ENCODE data around the gene SHROOM4.

Gene SHROOM4

DNA sequence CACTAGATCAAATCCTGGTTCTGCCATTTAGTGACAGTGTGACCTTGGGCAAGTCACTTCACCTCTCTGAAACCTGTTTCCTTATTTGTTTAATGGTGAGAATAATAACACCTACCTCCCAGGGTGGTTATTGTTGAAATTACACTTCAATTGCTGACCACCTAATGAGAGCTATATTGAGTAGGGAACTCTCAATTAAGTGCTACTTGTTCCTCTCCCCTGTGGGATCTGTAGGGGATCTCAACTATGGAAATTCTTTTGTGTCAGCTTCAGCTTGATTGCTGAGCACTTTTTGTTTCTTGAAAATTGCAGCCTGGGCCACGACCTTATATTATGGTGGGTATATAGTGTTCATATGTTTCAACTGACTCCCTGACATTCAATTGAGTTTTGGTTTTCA is 102.1 kb downstream of the SHROOM4 start:
- no peak for DNase-seq (ENCODE audit: low spot score)

DNA sequence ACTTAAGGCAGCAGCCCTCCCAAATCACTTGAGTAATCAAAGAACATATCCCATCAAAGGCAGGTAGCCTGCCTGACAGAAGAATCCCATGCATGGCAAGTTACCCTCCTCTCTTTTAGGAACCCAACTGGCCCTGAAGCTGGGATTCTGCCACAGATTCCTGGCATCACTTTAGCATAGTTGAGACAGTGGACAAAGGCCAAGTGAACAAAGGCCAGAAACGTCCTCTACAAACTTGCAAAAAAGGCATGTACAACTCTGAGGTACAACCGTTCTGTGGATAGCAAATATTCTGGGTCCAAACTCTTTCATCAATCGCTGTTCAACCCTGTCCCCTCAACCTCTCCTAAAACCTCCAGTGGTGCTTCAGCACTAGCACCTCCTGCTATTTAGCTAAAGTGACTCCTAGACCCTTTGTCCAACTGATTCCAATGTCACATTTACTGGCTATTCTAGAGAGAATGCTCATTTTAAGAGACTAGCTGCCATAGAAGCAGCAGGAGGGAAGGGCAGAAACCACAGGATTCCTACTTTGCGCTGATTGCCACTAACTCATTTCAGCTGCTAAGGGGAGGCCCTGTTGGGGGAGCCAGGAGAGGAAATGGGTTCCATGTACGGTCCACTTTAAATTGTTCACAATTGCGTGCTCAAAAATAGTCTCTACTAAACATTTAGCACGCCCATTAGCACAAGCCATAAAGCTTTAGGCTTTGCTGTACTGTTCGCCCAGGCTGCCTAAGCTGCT is 105.9 kb downstream of the SHROOM4 start:
- no peak for DNase-seq (ENCODE audit: low spot score)

DNA sequence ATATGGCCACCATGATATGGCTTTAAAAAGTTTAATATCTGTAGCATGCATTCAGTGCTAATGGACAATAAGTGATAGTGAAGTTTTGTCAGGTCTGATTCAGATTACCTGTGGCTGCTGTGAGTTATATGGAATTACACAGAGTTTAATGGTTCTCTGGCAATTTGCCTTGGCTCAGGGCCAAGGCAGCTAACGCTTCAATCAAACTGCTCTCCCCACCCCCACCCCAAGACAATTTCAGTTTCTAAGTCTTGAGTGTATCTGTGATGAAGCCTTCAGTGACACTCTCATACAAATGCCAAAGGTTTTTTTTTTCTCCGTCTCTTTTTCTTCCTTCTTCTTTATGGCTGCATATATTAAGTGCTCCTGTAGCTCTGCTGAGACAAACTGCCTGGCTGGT is 106.6 kb downstream of the SHROOM4 start:
- DNase-seq (ENCODE audit: low spot score): no peak

DNA sequence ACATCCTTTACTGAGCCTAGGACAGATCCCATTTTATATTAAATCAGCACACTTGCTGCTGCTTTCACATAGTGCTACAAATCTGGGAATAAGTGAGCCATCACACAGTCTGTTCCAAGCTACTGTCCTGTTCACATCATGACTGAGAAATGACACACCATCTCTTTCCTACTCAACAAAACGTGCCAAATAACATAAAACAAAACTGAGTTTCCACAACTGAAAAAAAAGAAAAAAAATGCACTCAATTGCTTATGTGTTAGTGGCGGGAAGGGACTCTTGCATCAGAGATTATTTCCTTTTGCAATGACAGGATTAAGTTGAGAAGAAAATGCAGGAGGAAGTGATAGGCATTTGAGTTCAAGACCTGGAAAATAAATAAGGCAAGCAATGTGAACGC is 109.0 kb downstream of the SHROOM4 start:
- DNase-seq (ENCODE audit: low spot score): no peak

DNA sequence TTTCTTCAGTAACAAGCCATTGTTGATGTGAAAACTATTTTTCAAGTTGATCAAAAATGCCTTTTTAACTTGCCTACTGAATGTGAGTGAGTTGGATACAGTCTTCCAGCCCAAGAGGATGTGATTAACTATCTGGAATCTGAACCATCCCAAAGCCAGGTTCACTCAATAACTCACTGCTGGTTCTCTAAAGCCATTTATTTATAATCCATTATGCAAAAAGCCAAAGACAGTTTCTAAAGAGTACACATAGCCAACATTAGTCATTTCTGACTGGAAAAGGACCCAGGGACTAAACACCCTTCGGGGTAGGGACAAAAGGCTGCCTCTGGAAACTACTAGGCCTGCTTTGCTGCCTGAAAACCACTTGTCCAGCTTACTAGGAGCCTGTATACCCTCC is 109.6 kb downstream of the SHROOM4 start:
- no peak for DNase-seq (ENCODE audit: low spot score)

DNA sequence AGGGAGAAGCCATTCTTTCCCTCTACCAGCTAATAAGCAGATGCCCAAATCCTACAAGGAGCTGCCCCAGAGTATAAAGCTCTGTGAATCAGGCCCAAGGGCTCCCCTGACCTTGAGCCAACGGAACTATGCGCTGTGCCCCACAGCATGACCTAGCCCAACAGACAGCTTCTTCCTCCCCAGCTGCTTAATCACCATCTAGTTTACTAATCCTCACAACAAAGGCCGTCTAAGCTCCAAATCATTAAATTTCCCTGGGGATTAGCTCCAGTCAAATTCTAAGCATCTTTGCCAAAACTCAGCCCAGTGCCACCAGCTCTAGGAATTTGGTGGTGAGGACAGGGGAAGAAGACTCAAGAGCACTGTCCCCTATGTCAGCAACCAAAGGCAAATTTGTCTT is 113.1 kb downstream of the SHROOM4 start:
- DNase-seq (ENCODE audit: low spot score): no peak

DNA sequence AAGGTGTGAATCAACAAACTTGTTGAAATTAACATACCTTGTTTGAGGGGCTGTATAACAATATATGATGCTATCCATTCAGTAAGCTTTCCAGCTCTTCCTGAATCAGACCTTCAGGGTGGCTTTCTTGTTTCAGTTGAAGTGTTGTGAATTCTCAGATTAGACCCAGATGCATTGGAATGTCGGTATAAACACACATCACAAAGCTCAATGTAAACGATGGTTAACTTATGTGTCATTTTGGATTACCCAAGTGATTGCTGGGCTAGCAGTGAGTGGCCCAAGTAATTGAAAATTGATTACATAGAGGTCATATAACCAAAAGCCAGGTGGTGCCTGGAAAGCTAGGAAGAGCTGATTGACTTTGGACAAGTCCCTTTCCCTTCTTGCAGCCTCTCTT is 115.0 kb downstream of the SHROOM4 start:
- no peak for DNase-seq (ENCODE audit: low spot score)

DNA sequence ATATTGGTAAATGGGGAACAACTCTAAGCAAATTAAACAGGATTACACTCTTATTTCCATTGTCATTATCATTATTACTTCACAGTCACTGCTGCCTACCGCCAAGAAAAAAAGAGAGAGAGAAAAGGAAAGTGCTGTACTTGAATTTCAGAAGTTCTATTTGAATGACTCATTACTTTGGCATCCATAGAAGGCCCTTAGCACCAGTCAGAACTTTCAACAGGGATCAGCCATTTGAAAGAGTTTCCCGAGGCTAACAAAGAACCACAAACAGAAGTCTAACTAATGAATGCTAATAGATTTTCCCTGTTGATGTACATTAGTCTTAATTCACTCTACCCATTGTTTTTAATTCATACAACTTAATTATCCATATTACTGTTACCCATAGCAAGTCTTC is 116.3 kb downstream of the SHROOM4 start:
- DNase-seq (ENCODE audit: low spot score): no peak

DNA sequence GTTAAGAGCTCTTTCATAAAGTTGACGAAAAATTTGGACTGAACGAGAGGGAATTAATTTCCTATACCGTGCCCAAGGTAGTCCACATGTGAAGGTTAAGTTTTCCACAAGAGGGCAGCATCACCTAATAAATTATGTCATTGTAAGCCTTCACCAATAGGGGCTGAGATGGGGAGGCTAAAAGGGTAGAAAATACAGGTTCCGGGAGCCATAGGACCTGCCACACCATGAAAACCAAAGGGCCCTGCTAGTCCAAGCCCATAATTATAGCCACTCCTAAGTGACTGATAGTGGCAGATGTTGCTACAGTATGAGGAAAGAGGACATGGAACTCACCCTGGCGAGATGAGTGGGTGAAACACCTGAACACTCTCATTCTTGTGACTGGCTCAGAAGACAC is 122.2 kb downstream of the SHROOM4 start:
- DNase-seq (ENCODE audit: low spot score): peak; percentile 52

DNA sequence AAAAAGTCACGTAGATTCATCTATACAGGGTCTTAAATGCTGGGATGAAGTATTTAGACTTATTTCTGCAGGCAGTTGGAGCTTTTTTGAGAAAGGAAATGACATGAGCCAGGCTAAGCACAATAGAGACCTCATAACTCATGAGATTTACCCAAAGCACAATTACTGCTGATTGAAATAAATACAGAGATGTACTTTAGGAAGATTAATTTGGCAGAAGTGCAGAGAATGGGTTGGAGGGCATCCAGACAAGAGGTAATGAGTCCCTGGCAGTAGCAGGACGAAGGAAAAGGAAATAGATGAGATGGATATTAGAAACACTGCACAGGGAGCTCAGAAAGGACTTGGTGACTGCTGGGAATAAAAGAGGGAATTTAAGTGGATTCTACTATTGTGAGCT is 129.1 kb downstream of the SHROOM4 start:
- DNase-seq (ENCODE audit: low spot score): no peak

DNA sequence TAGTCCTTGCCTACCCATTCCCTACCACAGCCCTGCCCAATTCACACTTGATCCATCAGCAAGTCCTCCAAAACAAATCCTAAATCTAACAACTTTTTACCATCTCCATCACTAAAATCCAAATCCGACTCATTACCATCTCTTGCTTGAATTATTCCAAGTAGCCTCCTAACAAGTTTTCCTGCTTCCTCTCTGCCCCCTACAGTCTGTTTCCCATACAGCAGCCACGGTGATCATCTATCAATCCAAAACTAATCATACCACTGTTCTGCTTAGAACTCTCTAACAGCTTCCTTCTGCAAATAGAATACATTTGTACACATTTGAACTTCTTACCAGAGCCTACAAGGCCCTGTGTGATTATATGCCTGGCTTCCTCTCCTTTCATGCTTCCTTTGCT is 133.0 kb downstream of the SHROOM4 start:
- no peak for DNase-seq (ENCODE audit: low spot score)

DNA sequence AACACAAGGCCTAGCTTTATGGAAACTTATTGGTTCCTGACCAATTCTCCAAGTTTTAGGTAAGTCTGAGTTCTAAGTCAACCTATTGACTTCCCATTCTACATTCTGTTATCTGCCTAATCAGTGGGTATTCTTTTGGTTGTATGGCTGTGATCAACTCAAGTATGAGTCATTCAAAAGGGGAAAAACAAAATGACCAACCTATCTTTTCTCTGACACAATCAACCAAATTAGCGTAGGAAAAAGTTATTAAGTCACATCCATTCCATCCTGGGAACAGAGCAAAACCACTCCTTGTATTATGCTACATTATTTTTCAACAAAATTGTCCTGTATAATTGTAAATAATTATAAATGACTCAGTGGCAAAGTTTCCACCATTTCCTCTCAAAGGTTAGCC is 136.2 kb downstream of the SHROOM4 start:
- DNase-seq (ENCODE audit: low spot score): no peak

DNA sequence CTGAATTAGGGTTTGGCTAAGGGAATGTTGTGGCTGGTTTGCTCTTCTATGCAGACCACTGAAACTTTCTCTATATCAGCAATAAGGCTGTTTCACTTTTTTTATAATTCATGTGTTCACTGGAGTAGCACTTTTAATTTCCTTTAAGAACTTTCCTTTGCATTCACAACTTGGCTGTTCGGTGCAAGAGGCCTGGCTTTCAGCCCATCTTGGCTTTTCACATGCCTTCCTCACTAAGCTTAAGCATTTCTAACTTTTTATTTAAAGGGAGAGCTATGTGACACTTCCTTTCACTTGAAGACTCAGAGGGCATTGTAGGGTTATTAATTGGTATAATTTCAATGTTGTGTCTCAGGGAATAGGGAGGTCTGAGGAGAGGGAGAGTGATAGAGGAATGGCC is 142.3 kb downstream of the SHROOM4 start:
- DNase-seq (ENCODE audit: low spot score): no peak

DNA sequence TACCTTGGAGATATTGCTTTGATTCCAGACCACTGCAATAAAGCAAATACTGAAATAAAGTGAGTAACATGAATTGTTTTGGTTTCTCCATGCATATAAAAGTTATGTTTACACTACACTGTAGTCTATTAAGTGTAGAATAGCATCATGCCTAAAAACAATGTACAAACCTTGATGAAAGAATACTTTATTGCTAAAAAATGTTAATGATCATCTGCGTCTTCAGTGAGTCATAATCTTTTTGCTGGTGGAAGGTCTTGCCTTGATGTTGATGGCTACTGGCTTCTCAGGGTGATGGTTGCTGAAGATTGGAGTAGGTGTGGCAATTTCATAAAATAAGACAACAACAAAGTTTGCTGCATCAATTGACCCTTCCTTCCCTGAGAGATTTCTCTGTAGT is 145.1 kb downstream of the SHROOM4 start:
- no peak for DNase-seq (ENCODE audit: low spot score)

DNA sequence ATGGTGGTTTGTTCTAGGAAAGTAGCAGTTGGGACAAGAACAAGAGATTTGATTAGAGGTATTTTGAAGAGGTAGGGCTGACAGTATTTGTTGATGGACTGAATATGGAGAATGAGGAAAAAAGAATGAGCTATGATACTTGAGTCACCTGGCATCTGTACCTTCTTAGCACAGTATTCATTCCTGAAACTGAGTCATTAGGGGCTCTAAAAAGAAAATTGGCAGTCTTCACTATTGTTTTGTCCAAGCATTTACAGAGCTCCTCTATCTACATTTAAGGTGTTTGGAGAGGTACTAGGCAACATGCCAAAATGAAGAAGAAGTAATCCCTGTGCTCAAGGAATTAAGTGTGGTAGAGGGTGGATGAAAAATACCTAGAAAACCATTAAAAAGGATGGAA is 165.8 kb downstream of the SHROOM4 start:
- no peak for DNase-seq (ENCODE audit: low spot score)

DNA sequence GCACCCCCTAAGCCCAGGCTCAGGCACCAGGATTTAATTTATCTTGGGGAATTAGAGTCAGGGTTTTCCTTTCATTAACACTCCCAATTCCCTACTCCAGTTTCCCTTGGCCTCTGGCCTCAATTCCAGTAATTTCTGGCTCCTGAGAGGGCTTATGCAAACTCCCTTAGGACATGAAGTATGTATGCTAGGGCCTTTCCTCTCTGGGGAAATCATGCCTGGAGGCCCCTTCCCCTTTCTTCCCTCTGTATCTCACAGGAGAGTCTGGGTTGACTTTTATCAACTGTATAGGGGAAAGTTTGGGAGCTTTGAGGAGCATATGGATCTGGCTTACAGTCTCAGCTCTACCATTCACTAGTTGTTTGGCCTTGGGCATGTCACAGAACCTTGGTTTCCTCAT is 169.5 kb downstream of the SHROOM4 start:
- no peak for DNase-seq (ENCODE audit: low spot score)

DNA sequence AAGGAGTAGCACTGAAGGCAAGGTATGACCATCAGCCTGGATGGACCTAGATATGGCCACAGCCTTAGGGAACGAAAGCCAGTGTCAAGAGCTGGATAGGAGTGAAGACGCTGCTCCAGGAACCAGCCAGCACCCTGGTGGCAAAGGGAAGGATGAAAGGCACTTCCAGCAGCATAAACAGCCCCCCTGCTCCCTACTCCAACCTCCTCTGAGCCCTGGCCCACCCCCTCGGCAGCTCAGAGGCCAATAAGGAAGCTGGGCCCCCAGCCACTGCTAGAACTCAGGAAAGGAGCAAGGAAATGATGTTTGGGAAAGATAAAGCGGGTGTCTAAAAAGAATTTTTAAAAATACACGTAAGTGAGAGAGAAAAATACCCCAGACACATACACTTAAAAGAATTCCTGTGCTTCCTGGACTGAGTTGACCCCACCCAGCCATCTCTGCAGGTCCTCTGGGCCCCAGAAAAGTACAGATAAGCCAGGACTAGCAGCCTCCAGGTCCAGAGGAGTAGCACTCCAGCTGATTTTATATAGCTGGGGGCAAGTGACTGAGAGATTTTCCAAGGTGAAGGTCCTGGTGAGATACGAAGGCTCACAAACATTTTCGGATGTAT is 170.4 kb downstream of the SHROOM4 start:
- no peak for DNase-seq (ENCODE audit: low spot score)

DNA sequence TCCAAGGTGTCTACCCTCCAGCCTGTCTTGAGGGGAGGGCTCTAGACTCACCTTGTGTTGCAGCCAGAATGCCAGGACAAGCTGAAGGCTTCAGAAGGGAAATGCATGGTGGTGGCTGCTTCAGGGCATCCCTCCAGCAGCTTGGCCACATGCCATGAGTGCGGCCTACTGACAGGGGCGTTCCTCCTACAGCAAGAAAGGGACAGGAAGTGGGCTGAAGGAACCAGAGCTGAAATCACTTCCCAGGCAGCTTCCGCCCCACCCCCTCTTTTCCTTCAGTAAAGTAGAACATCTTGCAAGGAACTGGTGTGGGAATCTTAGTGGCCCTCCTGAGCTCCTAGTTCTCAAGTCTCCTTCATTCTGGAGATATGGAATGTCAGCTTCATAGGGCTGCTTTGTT is 175.9 kb downstream of the SHROOM4 start:
- no peak for DNase-seq (ENCODE audit: low spot score)

DNA sequence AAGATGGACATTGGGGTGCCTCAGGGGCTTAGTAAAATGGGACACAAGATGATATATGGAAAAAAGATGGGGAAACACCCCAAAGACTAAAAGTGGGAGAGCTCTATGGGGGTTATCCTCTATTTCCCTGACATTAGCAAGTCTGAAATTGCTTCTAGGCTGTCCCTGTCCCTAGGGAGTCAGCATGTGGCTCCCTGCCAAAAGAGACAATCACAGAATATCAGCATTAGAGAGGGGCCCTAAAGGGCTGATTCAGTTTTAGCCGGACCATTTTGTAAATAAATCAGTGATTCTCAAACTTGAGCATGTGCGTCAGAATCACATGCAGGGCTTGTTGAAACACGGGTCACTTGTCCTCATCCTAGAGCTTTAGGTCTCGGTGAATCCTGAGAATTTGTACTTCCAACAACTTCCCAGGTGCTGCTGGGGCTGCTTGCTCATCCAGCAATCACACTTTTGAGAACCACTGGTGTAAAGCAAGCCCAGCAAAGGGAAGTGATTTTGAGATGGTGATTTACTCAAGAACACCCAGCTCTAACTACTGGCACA is 178.1 kb downstream of the SHROOM4 start:
- DNase-seq (ENCODE audit: low spot score): peak; percentile 2

DNA sequence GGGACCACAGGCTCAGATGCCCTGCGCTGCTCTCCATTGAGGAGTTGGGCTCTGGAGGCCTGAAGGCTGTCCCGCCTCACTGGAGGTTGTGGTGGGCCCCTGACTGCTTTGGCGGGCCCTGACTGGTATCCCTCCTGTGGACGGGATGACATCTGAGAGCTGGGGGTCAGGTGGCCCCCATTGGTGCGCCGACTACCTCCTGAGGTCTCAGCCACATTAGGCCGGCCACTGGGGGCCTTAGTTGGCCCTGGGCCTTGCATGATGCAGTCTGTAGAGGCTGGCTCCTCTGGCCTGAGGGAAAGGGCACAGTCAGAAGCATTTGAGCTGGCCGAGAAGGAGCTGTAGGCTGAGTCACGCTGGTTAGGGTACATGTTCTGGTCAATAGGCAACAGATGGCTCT is 178.8 kb downstream of the SHROOM4 start:
- no peak for DNase-seq (ENCODE audit: low spot score)

DNA sequence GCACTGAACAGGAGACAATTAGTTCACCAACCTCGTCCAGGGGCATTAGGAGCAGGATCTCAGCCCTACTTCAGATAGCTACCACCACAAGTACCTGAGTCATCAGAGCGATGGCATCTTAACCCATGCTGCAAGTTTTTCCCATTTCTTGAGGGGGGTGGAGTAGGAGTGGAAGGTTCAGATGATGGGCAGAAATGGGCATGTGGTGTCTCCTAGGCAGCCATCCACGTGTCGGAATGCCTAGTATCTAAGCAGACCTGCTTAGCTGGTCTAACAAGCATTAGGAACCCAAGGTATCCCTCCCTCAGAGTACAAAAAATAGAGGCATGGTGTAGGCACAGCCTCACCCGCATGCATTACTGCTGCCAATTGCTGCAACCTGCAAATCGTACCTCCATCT is 184.2 kb downstream of the SHROOM4 start:
- DNase-seq (ENCODE audit: low spot score): no peak

DNA sequence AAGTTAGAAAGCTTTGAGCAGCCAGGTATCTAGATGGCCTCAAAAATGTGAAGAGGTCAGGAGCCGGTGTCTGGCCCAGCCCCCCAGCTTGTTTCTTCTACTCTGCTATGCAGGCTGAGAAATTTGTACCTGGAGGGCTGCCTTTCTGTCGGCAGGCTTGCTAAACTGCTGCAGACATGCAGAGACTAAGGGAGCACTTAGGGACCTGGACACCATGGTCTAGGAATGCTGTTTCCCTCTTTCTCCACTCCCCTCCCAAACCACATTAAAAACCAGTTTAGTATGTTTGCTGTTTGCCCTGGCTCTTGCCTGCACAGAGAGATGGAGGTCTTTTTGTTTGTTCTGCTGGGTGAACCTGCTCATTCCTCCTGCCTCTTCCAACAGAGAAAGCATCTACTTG is 186.3 kb downstream of the SHROOM4 start:
- no peak for DNase-seq (ENCODE audit: low spot score)

DNA sequence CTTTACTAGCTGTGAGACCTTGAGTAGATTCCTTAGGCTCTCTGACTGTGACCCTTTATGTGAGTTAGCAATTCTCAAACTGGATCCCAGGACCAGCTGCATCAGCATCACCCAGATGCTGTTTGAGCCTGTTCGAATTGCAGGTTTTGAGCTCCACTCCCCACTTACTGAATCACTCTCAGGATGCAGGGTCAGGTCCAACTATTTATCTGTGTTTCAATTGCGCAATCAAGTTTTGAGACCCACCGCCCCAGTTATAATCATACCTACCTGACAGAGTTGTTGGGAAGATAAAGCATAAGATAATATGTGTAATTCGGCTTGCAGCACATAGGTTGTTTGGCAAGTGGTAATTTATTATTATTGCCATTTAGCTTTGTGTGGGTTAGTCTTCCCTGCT is 187.6 kb downstream of the SHROOM4 start:
- DNase-seq (ENCODE audit: low spot score): no peak

All from SK-N-DZ (cell line).